Nephron progenitor cell (in vitro differentiated cells): ENCODE measurements around the gene SH3PXD2A.
"Not testable (repeated sequence)": the region's sequence is repeated elsewhere in the genome, so short reads cannot be mapped to it uniquely, and the experiment has no call there.

Experiments
- DNase-seq: peaks from one replicate; pipeline ENCODE4 v3.0.0; 2021
- H3K27ac Mint-ChIP-seq: 2 replicates; pipeline ENCODE4 v1.8.0; 2021; ENCODE audit warnings: mild to moderate bottlenecking, moderate library complexity, mixed read lengths
- H3K27me3 Mint-ChIP-seq: 2 replicates; pipeline ENCODE4 v1.8.0; 2021; ENCODE audit warnings: mild to moderate bottlenecking, low read depth, mixed read lengths; ENCODE audit not compliant: poor library complexity
- H3K36me3 Mint-ChIP-seq: 2 replicates; pipeline ENCODE4 v1.8.0; 2021; ENCODE audit warnings: low read depth, mixed read lengths
- H3K4me1 Mint-ChIP-seq: 2 replicates; pipeline ENCODE4 v1.8.0; 2021; ENCODE audit warnings: mixed read lengths
- H3K4me3 Mint-ChIP-seq: 2 replicates; pipeline ENCODE4 v1.8.0; 2021; ENCODE audit warnings: mild to moderate bottlenecking, moderate library complexity, mixed read lengths
- H3K9me3 Mint-ChIP-seq: 2 replicates; pipeline ENCODE4 v1.8.0; 2021; ENCODE audit warnings: mild to moderate bottlenecking, moderate library complexity, mixed read lengths
- CTCF ChIP-seq: fragments of 200-600 bp; sonication (generic); IDR thresholded peaks from 2 replicates; pipeline ENCODE4 v1.5.0; 2021; ENCODE audit warnings: antibody characterized with exemption

Gene SH3PXD2A

DNA sequence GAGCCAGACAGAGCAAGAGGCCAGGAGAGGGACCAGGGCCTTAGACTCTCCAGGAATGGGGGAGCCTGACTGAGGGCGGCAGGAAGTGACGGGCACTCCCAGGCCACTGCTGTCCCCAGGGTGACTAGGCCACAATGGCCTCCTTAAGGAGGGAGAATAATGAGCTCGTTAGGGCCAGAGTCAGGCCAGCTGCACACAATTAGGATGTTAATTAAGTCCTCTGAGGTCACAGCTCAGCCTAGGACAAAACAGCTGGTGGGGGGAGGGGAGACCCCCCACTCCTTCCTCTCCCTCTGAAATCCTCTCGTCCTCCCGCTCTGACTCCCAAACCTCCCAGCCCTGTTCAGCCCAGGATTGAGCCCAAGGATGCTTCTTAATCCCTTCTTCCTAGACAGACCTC lies 218.9 kb downstream of the SH3PXD2A start:
- TF ChIP-seq CTCF: no peak
- H3K27me3 Mint-ChIP-seq: no peaks in the 10 kb centered on the region
- peaks cover 11% of the 10 kb centered on the region for H3K36me3 Mint-ChIP-seq
- DNase-seq: no peak
- peak overlapping the region; percentile 88 for H3K27ac Mint-ChIP-seq
- no peaks in the 10 kb centered on the region for H3K9me3 Mint-ChIP-seq
- H3K4me1 Mint-ChIP-seq: peaks cover 51% of the 10 kb centered on the region
- H3K4me3 Mint-ChIP-seq: no peak overlapping the region

DNA sequence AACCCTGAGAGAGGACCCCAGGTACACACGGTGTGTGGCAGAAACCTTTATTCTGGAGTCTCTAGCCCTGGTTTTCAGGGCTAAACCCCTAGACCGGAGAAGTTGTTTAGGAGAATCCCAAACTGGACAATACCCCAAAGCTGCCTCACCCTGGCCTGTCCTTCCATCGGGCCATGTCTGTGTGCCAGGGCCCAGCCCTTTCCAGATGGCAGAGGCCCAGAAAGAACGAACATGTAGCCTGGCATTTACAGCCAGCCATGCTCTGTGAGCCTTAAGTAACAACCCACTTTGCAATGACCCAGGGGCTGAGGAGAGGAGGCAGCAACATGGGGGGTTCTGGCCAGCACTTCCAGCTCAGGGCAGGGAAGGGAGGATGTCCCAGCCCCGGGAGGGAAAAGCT lies 219.8 kb downstream of the SH3PXD2A start:
- DNase-seq: no peak
- H3K36me3 Mint-ChIP-seq: peaks cover 3% of the 10 kb centered on the region
- TF ChIP-seq CTCF: no peak
- H3K4me1 Mint-ChIP-seq: peaks cover 47% of the 10 kb centered on the region
- H3K27ac Mint-ChIP-seq: no peak overlapping the region
- H3K27me3 Mint-ChIP-seq: no peaks in the 10 kb centered on the region
- H3K4me3 Mint-ChIP-seq: no peak overlapping the region
- no peaks in the 10 kb centered on the region for H3K9me3 Mint-ChIP-seq

DNA sequence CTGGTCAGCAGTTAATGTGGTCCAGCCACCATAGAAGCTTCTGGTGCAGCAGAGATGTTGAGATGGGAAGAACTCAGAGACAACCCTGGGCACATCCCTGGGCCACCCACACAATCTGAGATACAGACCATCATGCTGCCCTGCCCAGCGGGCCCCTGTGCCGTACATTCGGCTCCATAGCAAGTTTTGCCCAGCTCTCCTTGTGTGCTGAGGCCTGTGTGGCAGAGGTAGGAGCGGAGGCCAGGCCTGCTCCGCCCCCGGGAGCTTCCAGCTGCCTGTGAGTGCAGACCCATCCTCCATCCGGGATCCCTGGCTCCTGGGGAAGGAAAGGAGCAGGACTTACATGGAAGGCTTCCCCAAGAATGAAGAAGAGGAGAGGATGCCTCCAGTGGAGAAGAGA lies 221.5 kb downstream of the SH3PXD2A start:
- no peaks in the 10 kb centered on the region for H3K36me3 Mint-ChIP-seq
- TF ChIP-seq CTCF: no peak
- no peaks in the 10 kb centered on the region for H3K9me3 Mint-ChIP-seq
- DNase-seq: no peak
- H3K27me3 Mint-ChIP-seq: no peaks in the 10 kb centered on the region
- H3K4me3 Mint-ChIP-seq: no peak overlapping the region
- H3K4me1 Mint-ChIP-seq: peaks cover 41% of the 10 kb centered on the region
- H3K27ac Mint-ChIP-seq: no peak overlapping the region

DNA sequence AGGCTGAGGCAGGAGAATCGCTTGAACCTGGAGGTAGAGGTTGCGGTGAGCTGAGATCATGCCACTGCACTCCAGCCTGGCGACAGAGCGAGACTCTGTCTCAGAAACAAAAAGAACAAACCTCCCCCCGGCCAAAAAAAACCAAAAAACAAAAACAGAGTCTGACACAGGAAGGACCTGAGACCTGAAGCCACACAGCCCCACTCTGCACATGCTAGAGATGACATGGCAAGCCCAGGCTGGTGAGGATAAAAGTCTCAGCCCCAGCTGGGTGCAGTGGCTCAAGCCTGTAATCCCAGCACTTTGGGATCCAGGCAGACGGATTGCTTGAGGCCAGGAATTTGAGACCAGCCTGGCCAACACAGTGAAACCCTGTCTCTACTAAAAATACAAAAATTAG lies 222.5 kb downstream of the SH3PXD2A start:
- not testable (repeated sequence) for H3K36me3 Mint-ChIP-seq, H3K27me3 Mint-ChIP-seq, DNase-seq, H3K9me3 Mint-ChIP-seq, H3K4me3 Mint-ChIP-seq, H3K27ac Mint-ChIP-seq
- peaks cover 33% of the 10 kb centered on the region for H3K4me1 Mint-ChIP-seq

DNA sequence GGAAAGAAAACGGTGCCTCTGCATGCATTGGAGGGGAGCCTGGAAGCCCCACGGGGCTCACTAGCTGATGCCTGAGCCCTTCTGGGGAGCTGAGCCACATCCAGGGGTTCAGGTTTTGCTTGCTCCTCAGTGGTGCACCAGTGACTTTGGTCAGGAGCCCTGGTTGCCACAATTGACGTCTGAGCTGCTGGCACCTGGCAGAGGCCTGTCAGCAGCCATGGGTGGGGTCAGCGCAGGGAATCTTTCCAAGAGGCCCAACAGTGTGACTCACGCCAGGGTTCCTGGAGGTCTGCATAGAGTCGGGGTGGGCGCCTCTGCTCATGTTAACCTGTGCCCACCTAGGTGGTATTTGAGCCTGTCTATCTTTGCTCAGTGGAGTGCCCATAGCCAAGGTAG lies 223.1 kb downstream of the SH3PXD2A start:
- no peak overlapping the region for H3K27ac Mint-ChIP-seq
- no peaks in the 10 kb centered on the region for H3K9me3 Mint-ChIP-seq
- no peak for TF ChIP-seq CTCF
- peaks cover 9% of the 10 kb centered on the region for H3K27me3 Mint-ChIP-seq
- peaks cover 12% of the 10 kb centered on the region for H3K36me3 Mint-ChIP-seq
- H3K4me3 Mint-ChIP-seq: no peak overlapping the region
- DNase-seq: no peak
- peaks cover 32% of the 10 kb centered on the region for H3K4me1 Mint-ChIP-seq

GRCh38 chr10:103630156-103630555 lies 225.2 kb downstream of the SH3PXD2A start:
- no peak for DNase-seq
- peaks cover 11% of the 10 kb centered on the region for H3K27me3 Mint-ChIP-seq
- H3K27ac Mint-ChIP-seq: no peak overlapping the region
- H3K4me3 Mint-ChIP-seq: no peak overlapping the region
- TF ChIP-seq CTCF: no peak
- peaks cover 18% of the 10 kb centered on the region for H3K4me1 Mint-ChIP-seq
- H3K36me3 Mint-ChIP-seq: peaks cover 21% of the 10 kb centered on the region
- no peaks in the 10 kb centered on the region for H3K9me3 Mint-ChIP-seq
